Measurements from ENCODE around the gene FARSB.

GRCh38 chr2:222576171-222577081 lies 79.5 kb downstream of the FARSB start:
- TF ChIP-seq EZH2 (IDR thresholded peaks at IDR 0.05; ENCODE audit: insufficient read depth, poor library complexity, severe bottlenecking) = no peak
- no peak for TF ChIP-seq EZH2phosphoT487 (IDR thresholded peaks at IDR 0.05; ENCODE audit: insufficient read depth, low read depth)
